ENCODE data around the gene KIAA1328. TPM values are rescaled to one million over a fixed set of nuclear protein-coding genes. Genes with fewer than 3 reads are reported as not detected.
"Not testable (repeated sequence)": the region's sequence is repeated elsewhere in the genome, so short reads cannot be mapped to it uniquely, and the experiment has no call there.

KIAA1328 gene
- total and polyA plus RNA-seq, 2 experiments from 2014 or later = 3.5 to 3.9 TPM

DNA sequence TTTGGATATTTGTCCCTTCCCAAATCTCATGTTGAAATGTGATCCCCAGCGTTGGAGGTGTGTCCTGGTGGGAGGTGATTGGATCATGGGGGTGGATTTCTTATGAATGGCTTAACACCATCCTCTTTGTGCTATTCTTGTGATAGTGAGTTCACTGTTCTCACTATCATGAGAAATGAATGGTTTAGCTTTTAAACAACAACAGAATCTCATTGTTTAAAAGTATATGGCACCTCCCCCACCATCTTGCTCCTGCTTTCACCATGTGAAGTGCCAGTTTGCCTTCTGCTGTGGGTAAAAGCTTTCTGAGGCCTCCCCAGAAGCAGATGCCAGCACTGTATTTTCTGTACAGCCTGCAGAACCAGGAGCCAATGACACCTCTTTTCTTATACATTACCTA lies 38.1 kb downstream of the KIAA1328 start:
- DNase-seq = no peak
- no peak overlapping the region for H3K27ac ChIP-seq
- in situ Hi-C loops (cut with MboI) = no loop called here
- H3K9ac ChIP-seq = no peak overlapping the region
- no peaks in the 10 kb centered on the region for H3K79me2 ChIP-seq (ENCODE audit: insufficient read depth)
- no peaks in the 10 kb centered on the region for H4K20me1 ChIP-seq (ENCODE audit: insufficient read depth)
- H3K9me3 ChIP-seq (ENCODE audit: low read depth) = no peaks in the 10 kb centered on the region
- no peaks in the 10 kb centered on the region for H3K36me3 ChIP-seq (ENCODE audit: low read depth)
- no peaks in the 10 kb centered on the region for H3K27me3 ChIP-seq (replicated peaks; ENCODE audit: insufficient read depth)
- no peaks in the 10 kb centered on the region for H3K9me2 ChIP-seq (ENCODE audit: insufficient read depth)
- H2AFZ ChIP-seq = no peak overlapping the region
- no peak overlapping the region for H3K4me2 ChIP-seq (ENCODE audit: unreplicated experiment)
- no peaks in the 10 kb centered on the region for H3K4me1 ChIP-seq (ENCODE audit: insufficient read depth)
- TF ChIP-seq EZH2 (IDR thresholded peaks at IDR 0.05; ENCODE audit: insufficient read depth, poor library complexity, severe bottlenecking) = no peak
- no peak for TF ChIP-seq EZH2phosphoT487 (IDR thresholded peaks at IDR 0.05; ENCODE audit: insufficient read depth, low read depth)
- WGBS, 2 experiments (ENCODE audit: low coverage in 1 of 2, low lambda C conversion rate in 2 of 2, missing lambda C conversion rate in 2 of 2) = 88 to 96% methylated on average over 1 of the region's 1 CpG
- H3F3A ChIP-seq (ENCODE audit: insufficient read depth) = no peaks in the 10 kb centered on the region
- no peak overlapping the region for H3K4me3 ChIP-seq

DNA sequence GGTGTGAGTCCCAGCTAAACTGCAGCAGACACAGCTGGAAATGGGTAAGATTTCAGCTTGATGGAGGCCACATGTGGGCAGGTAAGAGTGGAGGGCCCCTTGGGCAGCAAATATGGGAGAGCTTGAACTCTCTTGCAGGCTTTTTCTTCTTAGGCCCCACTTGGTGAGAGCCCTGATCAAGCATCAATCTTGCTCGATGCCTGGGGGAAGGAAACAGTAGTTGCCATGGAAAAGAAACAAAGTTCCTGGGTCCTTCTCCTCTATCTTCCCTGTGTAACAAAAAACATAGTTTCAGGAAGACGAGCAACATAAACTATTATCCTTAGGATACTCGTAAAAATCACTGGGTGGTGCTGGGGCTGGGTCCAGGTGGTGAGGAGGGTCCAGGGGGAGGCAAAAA lies 42.9 kb downstream of the KIAA1328 start:
- no peak overlapping the region for H2AFZ ChIP-seq
- no peaks in the 10 kb centered on the region for H3K79me2 ChIP-seq (ENCODE audit: insufficient read depth)
- H3K4me3 ChIP-seq = no peak overlapping the region
- TF ChIP-seq EZH2phosphoT487 (IDR thresholded peaks at IDR 0.05; ENCODE audit: insufficient read depth, low read depth) = no peak
- H3F3A ChIP-seq (ENCODE audit: insufficient read depth) = no peaks in the 10 kb centered on the region
- no peak for DNase-seq
- no peaks in the 10 kb centered on the region for H4K20me1 ChIP-seq (ENCODE audit: insufficient read depth)
- no peak overlapping the region for H3K9ac ChIP-seq
- no peak overlapping the region for H3K27ac ChIP-seq
- H3K9me2 ChIP-seq (ENCODE audit: insufficient read depth) = no peaks in the 10 kb centered on the region
- no peaks in the 10 kb centered on the region for H3K4me1 ChIP-seq (ENCODE audit: insufficient read depth)
- in situ Hi-C loops (cut with MboI) = no loop called here
- H3K4me2 ChIP-seq (ENCODE audit: unreplicated experiment) = no peak overlapping the region
- no peaks in the 10 kb centered on the region for H3K27me3 ChIP-seq (replicated peaks; ENCODE audit: insufficient read depth)
- no peaks in the 10 kb centered on the region for H3K9me3 ChIP-seq (ENCODE audit: low read depth)
- H3K36me3 ChIP-seq (ENCODE audit: low read depth) = no peaks in the 10 kb centered on the region
- WGBS, 2 experiments (ENCODE audit: low coverage in 1 of 2, low lambda C conversion rate in 2 of 2, missing lambda C conversion rate in 2 of 2) = 75 to 79% methylated on average over 3 of the region's 3 CpGs

DNA sequence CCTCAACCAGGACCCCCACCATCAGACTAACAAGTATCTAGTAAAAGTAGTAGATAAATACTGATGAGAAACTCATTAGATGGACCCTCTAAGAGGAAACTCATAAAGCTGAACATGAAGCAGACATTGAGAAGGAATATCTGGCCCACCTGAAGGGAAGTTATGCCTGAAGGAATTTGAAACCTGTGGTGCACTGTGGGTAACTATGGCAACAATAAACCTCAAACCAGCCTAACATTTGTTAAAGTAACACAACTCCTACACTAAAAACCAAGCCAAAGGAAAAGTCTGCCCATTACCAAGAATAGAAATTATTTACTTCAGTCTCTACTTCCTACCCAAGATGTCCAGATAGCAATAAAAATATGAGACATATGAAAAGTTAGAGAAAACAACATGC lies 43.4 kb downstream of the KIAA1328 start:
- no peak for TF ChIP-seq EZH2 (IDR thresholded peaks at IDR 0.05; ENCODE audit: insufficient read depth, poor library complexity, severe bottlenecking)
- no peak for TF ChIP-seq EZH2phosphoT487 (IDR thresholded peaks at IDR 0.05; ENCODE audit: insufficient read depth, low read depth)
- DNase-seq = no peak
- no peak overlapping the region for H3K4me2 ChIP-seq (ENCODE audit: unreplicated experiment)
- H3K27me3 ChIP-seq (replicated peaks; ENCODE audit: insufficient read depth) = no peaks in the 10 kb centered on the region
- no peaks in the 10 kb centered on the region for H3K79me2 ChIP-seq (ENCODE audit: insufficient read depth)
- H3K4me1 ChIP-seq (ENCODE audit: insufficient read depth) = no peaks in the 10 kb centered on the region
- H2AFZ ChIP-seq = no peak overlapping the region
- H3K9me2 ChIP-seq (ENCODE audit: insufficient read depth) = no peaks in the 10 kb centered on the region
- H4K20me1 ChIP-seq (ENCODE audit: insufficient read depth) = no peaks in the 10 kb centered on the region
- no peak overlapping the region for H3K9ac ChIP-seq
- no peaks in the 10 kb centered on the region for H3F3A ChIP-seq (ENCODE audit: insufficient read depth)
- H3K9me3 ChIP-seq (ENCODE audit: low read depth) = no peaks in the 10 kb centered on the region
- no peak overlapping the region for H3K27ac ChIP-seq
- no peak overlapping the region for H3K4me3 ChIP-seq
- no peaks in the 10 kb centered on the region for H3K36me3 ChIP-seq (ENCODE audit: low read depth)
- in situ Hi-C loops (cut with MboI) = no loop called here

DNA sequence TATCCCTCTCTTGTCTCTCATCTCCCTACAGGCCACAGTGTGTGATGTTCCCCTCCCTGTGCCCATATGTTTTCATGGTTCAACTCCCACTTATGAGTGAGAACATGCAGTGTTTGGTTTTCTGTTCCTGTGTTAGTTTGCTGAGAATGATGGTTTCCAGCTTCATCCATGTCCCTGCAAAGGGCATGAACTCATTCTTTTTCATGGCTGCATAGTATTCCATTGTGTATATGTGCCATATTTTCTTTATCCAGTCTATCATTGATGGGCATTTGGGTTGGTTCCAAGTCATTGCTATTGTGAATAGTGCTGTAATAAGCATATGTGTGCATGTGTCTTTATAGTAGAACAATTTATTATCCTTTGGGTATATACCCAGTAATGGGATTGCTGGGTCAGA lies 44.9 kb downstream of the KIAA1328 start:
- H3K27me3 ChIP-seq (replicated peaks; ENCODE audit: insufficient read depth); in situ Hi-C loops (cut with MboI); DNase-seq; H3K79me2 ChIP-seq (ENCODE audit: insufficient read depth); H3K9ac ChIP-seq; H3K4me2 ChIP-seq (ENCODE audit: unreplicated experiment); H3K9me2 ChIP-seq (ENCODE audit: insufficient read depth); H3F3A ChIP-seq (ENCODE audit: insufficient read depth); H2AFZ ChIP-seq; H4K20me1 ChIP-seq (ENCODE audit: insufficient read depth); H3K9me3 ChIP-seq (ENCODE audit: low read depth); H3K27ac ChIP-seq; H3K4me3 ChIP-seq; H3K4me1 ChIP-seq (ENCODE audit: insufficient read depth); H3K36me3 ChIP-seq (ENCODE audit: low read depth): not testable (repeated sequence)

DNA sequence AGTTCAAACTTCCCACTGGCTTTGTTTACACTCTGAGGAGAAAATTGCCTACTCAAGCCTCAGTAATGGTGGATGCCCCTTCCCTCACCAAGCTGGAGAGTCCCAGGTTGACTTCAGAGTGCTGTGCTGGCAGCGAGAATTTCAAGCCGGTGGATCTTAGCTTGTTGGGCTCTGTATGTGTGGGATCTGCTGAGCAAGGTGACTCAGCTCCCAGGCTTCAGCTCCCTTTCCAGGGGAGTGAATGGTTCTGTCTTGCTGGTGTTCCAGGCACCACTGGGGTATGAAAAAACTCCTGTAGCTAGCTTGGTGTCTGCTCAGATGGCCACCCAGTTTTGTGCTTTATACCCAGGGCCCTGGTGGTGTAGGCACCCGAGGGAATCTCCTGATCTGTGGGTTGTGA lies 50.9 kb downstream of the KIAA1328 start:
- H3K27me3 ChIP-seq (replicated peaks; ENCODE audit: insufficient read depth); in situ Hi-C loops (cut with MboI); H3K4me2 ChIP-seq (ENCODE audit: unreplicated experiment); H3K9me3 ChIP-seq (ENCODE audit: low read depth); DNase-seq; H3K9me2 ChIP-seq (ENCODE audit: insufficient read depth); H3K27ac ChIP-seq; H3K4me1 ChIP-seq (ENCODE audit: insufficient read depth); H3K4me3 ChIP-seq; H3K36me3 ChIP-seq (ENCODE audit: low read depth); H3F3A ChIP-seq (ENCODE audit: insufficient read depth); H4K20me1 ChIP-seq (ENCODE audit: insufficient read depth); H3K79me2 ChIP-seq (ENCODE audit: insufficient read depth); H2AFZ ChIP-seq; H3K9ac ChIP-seq: not testable (repeated sequence)
- WGBS, 2 experiments (ENCODE audit: low coverage in 1 of 2, low lambda C conversion rate in 2 of 2, missing lambda C conversion rate in 2 of 2) = 91 to 94% methylated on average over 3 of the region's 3 CpGs
